ENCODE measurements around the gene COL4A2. TPM values are rescaled to one million over a fixed set of nuclear protein-coding genes. Genes with fewer than 3 reads are reported as not detected.

COL4A2 gene
- total and polyA plus RNA-seq, 2 donors (not counting 1 experiment from before 2014, with no cell fraction given), result 0.17 TPM; not detected in 1

GRCh38 chr13:110350049-110350448, 43.0 kb downstream of the COL4A2 start:
- H3K9me3 ChIP-seq (ENCODE audit: control extremely low read depth in 1 of 3, control insufficient read depth in 2 of 3, insufficient read depth in 1 of 3, low read length in 2 of 3), result no peaks in the 10 kb centered on the region
- H3K4me1 Mint-ChIP-seq, result no peaks in the 10 kb centered on the region
- H3K27ac Mint-ChIP-seq, result no peak overlapping the region
- no peak overlapping the region for H2AFZ ChIP-seq (ENCODE audit: insufficient read depth, low read depth, low read length, poor library complexity, severe bottlenecking)
- ChIA-PET CTCF (no interaction called here), POLR2A (no interaction called here)
- no peaks in the 10 kb centered on the region for H3K4me1 ChIP-seq (ENCODE audit: control insufficient read depth in 2 of 2, insufficient read depth in 2 of 2, low read length in 2 of 2)
- H3K4me2 ChIP-seq (replicated peaks; ENCODE audit: low read depth, low read length, poor library complexity, severe bottlenecking), result no peak overlapping the region
- H3K4me3 Mint-ChIP-seq, result no peak overlapping the region
- ATAC-seq (ENCODE audit: low read depth) (no peak), DNase-seq (no peak)
- no peak overlapping the region for H3K4me3 ChIP-seq (ENCODE audit: control extremely low read depth in 1 of 5, extremely low read depth in 1 of 5, insufficient read depth in 1 of 5, low read depth in 2 of 5, low read length in 4 of 5)
- no peaks in the 10 kb centered on the region for H4K20me1 ChIP-seq (ENCODE audit: control insufficient read depth, insufficient read depth, low read length, poor library complexity, severe bottlenecking)
- whole genome bisulfite sequencing (ENCODE audit: insufficient coverage), result no CpG with 5 or more reads among the region's 1 CpG
- no peaks in the 10 kb centered on the region for H3K79me2 ChIP-seq (ENCODE audit: control insufficient read depth, insufficient read depth, low read length)
- H3K9ac ChIP-seq (ENCODE audit: low read length), result no peak overlapping the region
- H3K27me3 ChIP-seq (replicated peaks in 1 of 4; ENCODE audit: control extremely low read depth in 1 of 4, control insufficient read depth in 3 of 4, insufficient read depth in 4 of 4, low read length in 3 of 4), result peaks cover 0 to 3% (median 0%) of the 10 kb centered on the region in 4 experiments
- no peak overlapping the region for H3K27ac ChIP-seq (ENCODE audit: low read length in 2 of 2)
- no peaks in the 10 kb centered on the region for H3K36me3 ChIP-seq (replicated peaks in 1 of 2; ENCODE audit: control extremely low read depth in 1 of 2, control insufficient read depth in 1 of 2, extremely low read depth in 1 of 2, insufficient read depth in 2 of 2, low read length in 1 of 2)
- TF ChIP-seq CTCF (IDR thresholded peaks at IDR 0.05) (no peak), EZH2 (IDR thresholded peaks at IDR 0.05; ENCODE audit: borderline replicate concordance, insufficient read depth, low read depth, low read length, poor library complexity, severe bottlenecking) (no peak)
- intact Hi-C loops (cut with micrococcal nuclease), result no loop called here
- peaks cover 16% of the 10 kb centered on the region for H3K27me3 Mint-ChIP-seq
- no peaks in the 10 kb centered on the region for H3K9me3 Mint-ChIP-seq (ENCODE audit: insufficient read depth)

- H3K4me3 Mint-ChIP-seq, result no peak overlapping the region
- H3K27me3 Mint-ChIP-seq, result peaks cover 16% of the 10 kb centered on the region
- Histone ChIP-seq H3K4me2 (replicated peaks; ENCODE audit: low read depth, low read length, poor library complexity, severe bottlenecking) (no peak overlapping the region), H3K4me3 (ENCODE audit: control extremely low read depth in 1 of 5, extremely low read depth in 1 of 5, insufficient read depth in 1 of 5, low read depth in 2 of 5, low read length in 4 of 5) (no peak overlapping the region), H3K79me2 (ENCODE audit: control insufficient read depth, insufficient read depth, low read length) (no peaks in the 10 kb centered on the region), H3K9ac (ENCODE audit: low read length) (no peak overlapping the region), H2AFZ (ENCODE audit: insufficient read depth, low read depth, low read length, poor library complexity, severe bottlenecking) (no peak overlapping the region), H3K27me3 (replicated peaks in 1 of 4; ENCODE audit: control extremely low read depth in 1 of 4, control insufficient read depth in 3 of 4, insufficient read depth in 4 of 4, low read length in 3 of 4) (peaks cover 0 to 3% (median 0%) of the 10 kb centered on the region in 4 experiments), H4K20me1 (ENCODE audit: control insufficient read depth, insufficient read depth, low read length, poor library complexity, severe bottlenecking) (no peaks in the 10 kb centered on the region), H3K9me3 (ENCODE audit: control extremely low read depth in 1 of 3, control insufficient read depth in 2 of 3, insufficient read depth in 1 of 3, low read length in 2 of 3) (no peaks in the 10 kb centered on the region), H3K36me3 (replicated peaks in 1 of 2; ENCODE audit: control extremely low read depth in 1 of 2, control insufficient read depth in 1 of 2, extremely low read depth in 1 of 2, insufficient read depth in 2 of 2, low read length in 1 of 2) (no peaks in the 10 kb centered on the region), H3K4me1 (ENCODE audit: control insufficient read depth in 2 of 2, insufficient read depth in 2 of 2, low read length in 2 of 2) (no peaks in the 10 kb centered on the region), H3K27ac (ENCODE audit: low read length in 2 of 2) (no peak overlapping the region)
- H3K4me1 Mint-ChIP-seq, result no peaks in the 10 kb centered on the region
- no peak overlapping the region for H3K27ac Mint-ChIP-seq
- no peak for TF ChIP-seq CTCF (IDR thresholded peaks at IDR 0.05)
- no peak for TF ChIP-seq EZH2 (IDR thresholded peaks at IDR 0.05; ENCODE audit: borderline replicate concordance, insufficient read depth, low read depth, low read length, poor library complexity, severe bottlenecking)
- POLR2A ChIA-PET, result no interaction called here
- no peaks in the 10 kb centered on the region for H3K9me3 Mint-ChIP-seq (ENCODE audit: insufficient read depth)
- CTCF ChIA-PET, result interaction anchor here (0.6 kb wide), 1 partner anchor 66 kb away, joined by 4 read pairs; no protein-coding TSS in a partner anchor
- DNase-seq (no peak), ATAC-seq (ENCODE audit: low read depth) (no peak)
- WGBS (ENCODE audit: insufficient coverage), result 82% methylated on average over 3 of the region's 3 CpGs
- intact Hi-C loops (cut with micrococcal nuclease), result no loop called here
Measured at GRCh38 chr13:110350509-110350908, 43.4 kb downstream of the COL4A2 start.

Data from B cell (primary cell).